CD4-positive, alpha-beta T cell treated with Interleukin-4 for 4 hours (primary cell): ENCODE results near the gene ZNF493.

Source experiments
- DNase-seq: peaks from one replicate; pipeline ENCODE4 v3.0.0-alpha.2; 2020

Gene ZNF493

DNA sequence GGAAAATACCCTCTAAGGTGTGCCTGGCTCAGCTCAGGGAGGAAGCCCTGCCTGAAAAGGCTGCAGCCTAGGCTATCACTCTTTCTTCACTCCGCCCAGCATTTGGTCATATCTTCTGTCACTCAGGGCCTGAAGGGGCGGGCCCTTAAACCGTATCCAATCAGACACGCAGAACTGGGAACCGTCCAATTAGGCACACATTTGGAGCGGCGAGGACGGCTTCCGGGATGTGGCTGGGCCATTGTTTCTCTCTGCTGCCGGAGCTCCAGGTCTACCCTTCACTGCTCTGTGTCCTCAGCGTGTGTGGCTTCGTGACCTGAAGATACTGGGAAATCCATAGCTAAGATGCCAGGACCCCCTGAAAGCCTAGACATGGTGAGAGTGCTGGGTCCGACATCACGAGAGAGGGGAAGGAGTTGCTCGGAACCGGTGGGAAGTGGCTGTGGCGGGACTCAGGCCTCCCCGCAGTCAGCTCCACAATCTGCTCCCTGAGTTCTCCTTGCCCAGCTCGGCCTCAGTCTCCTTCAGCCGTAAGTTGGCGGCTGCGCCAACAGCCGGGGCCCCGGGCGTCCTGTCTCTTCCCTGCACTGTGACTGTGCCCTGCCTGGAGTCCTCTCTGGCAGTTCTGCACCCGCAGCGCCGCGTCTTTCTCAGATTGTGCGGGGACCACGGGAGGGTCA is at the start of gene ZNF493:
Gene ZNF493, plus strand, starts transcription at position 241 of the 680 bp plus-strand sequence. Its CDS starts 105 bp downstream, at position 346.
- peak; percentile 94 for DNase-seq

DNA sequence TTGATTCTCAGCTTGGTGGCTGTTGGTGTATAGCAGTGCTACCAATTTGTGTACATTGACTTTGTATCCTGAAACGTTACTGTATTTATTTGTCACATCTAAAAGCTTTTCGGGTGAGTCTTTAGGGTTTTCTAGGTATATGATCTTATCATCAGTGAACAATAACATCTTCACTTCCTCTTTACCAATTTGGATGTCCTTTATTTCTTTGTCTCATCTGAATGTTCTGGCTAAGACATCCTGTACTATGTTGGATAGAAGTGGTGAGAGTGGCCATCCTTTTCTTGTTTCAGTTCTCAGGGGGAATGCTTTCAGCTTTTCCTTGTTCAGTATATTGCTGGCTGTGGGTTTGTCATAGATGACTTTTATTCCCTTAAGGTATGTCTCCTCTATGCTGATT is 44.1 kb upstream of the ZNF493 start:
- DNase-seq, result no peak

DNA sequence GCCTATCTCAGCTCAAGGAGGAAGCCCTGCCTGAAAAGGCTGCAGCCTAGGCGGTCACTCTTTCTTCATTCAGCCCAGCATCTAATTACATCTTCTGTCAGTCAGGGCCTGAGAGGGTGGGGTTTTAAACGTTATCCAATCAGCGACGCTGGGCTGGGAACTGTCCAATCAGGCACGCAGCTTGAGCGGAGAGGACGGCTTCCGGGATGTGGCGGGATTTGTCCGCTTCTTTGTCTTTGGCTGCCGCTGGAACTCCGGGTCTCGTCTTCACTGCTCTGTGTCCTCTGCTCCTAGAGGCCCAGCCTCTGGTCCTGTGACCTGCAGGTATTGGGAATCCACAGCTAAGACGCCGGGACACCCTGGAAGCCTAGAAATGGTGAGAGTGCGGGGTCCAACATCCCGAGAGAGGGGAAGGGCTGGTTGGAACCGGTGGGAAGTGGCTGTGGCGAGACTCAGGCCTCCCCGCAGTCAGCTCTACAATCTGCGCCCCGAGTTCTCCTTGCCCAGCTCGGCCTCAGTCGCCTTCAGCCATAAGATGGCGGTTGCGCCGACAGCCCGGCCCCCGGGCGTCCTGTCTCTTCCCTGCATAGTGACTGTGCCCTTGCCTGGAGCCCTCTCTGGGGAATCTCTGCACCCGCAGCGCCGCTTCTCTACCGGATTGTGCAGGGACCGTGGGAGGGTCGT is 38.0 kb upstream of the ZNF493 start, which contains the start of gene ZNF738:
Gene ZNF738, plus strand, starts transcription at position 233 of the 684 bp plus-strand sequence. Its CDS starts 141 bp downstream, at position 374.
- peak; percentile 82 for DNase-seq

DNA sequence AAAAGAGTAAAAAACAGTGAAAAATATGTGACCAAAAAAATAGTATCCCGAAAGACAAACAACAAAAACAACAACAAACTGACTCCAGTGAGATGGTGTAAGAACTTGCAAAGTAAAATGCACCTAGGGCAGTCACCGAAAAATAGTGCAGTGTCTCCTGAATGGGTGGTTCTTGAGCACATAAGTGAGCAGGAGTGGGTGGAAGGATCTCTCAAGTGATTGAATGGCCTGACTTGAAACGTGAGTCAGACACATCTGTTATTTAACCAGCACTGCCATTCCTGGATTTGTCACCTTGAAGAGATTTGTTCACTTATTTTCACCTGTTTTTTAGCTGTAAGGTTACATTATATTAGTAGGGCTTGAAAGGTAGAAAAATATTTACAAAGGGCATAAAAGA is 34.6 kb upstream of the ZNF493 start:
- no peak for DNase-seq

DNA sequence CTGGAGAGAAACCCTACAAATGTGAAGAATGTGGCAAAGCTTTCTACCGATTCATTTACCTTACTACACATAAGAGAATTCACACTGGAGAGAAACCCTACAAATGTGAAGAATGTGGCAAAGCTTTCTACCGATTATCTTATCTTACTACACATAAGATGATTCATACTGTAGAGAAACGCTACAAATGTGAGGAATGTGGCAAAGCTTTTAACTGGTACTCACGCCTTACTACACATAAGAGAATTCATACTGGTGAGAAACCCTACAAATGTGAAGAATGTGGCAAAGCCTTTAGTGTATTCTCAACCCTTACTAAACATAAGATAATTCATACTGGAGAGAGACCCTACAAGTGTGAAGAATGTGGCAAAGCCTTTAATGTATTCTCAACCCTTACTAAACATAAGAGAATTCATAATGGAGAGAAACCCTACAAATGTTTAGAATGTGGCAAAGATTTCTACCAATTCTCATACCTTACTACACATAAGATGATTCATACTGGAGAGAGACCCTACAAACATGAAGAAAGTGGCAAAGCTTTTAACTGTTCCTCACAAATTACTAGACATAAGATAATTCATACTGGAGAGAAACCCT is 12.9 kb upstream of the ZNF493 start:
- no peak for DNase-seq

DNA sequence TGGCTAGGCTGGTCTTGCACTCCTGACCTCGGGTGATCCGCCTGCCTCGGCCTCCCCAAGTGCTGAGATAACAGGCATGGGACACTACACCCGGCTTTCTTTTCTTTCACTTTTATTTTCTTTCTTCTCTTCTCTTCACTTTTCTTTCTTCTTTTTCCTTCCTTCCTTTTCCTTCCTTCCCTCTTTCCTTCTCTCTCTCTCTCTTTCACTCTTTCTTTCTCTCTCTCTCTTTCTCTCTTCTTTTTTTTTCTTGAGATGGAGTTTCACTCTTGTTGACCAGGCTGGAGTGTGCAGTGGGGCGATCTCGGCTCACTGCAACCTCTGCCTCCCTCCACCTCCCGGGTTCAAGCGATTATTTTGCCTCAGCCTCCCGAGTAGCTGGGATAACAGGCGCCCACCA is 812 bp upstream of the ZNF493 start:
- no peak for DNase-seq

DNA sequence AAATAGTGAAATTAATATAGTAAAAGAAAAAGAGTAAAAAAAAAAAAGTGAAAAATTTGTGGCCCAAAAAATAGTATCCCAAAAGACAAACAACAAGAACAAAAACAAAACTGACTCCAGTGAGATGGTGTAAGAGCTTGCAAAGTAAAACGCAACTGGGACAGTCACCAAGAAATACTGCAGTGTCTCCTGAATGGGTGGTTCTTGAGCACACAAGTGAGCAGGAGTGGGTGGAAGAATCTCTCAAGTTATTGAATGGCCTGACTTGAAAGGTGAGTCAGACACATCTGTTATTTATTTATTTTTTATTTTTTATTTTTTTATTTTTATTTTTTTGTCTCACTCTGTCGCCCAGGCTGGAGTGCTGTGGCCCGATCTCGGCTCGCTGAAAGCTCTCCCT is 1.9 kb downstream of the ZNF493 start:
- DNase-seq, result no peak

DNA sequence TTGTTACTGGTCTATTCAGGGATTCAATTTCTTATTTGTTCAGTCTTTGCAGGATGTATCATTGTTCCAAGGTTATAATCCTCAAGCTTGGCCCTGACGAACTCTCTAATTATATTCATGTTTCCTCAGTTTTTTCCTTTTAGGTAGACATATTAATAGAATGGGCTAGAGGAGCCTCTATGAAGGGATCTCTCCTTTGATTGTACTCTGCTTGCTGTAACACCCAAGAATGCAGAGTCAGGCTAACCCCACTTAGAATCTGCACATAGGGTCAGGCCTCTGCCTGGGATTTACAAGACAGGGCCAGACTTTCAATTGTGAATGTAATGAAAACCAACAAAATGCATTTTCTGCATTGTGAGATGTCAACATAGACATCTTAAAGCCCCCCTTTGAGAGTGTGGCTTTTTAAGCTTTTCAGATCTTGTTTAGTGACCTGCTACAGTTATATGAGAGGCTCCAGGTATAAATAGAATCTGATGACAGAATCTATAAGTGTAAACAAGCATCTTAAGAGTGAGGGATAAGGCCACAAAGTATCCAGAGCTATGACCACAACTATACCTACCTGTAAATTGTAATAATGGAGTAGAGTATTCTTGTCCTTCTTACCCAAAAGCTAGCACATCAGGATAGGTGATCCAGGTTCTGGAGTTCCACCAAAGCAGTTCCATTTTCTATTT is 5.5 kb downstream of the ZNF493 start:
- DNase-seq, result no peak

DNA sequence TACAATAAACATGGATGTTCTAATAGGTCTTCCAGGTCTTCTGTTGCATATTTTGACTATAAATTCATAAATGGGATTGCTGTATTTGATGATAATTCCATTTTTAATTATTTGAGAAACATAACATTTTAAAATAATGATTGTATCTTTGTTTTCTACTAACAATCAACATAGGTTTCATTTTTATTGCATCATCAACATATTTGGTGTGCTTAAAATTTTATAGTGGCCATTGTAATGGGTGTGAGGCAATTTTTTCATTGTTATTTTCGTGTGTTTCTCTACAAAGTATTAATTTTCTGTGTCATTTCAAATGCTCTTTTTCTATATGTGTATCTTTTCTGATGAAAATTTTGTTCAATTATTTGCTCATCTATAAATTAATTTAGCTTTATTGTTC is 13.2 kb downstream of the ZNF493 start:
- no peak for DNase-seq

DNA sequence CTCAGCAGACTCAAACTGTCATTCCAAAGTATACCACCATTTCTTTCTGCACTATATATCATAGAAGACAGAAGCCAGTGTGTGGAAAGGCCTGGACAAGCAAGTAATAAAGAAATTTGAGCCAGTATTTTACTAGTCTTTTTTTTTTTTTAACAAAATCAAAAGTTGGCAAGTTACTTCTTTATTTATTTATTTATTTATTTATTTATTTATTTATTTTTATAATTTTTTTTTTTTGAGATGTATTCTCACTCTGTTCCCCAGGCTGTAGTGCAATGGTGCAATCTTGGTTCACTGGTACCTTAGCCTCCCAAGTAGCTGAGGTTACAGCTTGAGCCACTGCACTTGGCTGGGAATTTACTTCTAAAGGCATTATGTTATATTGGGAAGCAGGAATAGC is 25.3 kb downstream of the ZNF493 start:
- no peak for DNase-seq

DNA sequence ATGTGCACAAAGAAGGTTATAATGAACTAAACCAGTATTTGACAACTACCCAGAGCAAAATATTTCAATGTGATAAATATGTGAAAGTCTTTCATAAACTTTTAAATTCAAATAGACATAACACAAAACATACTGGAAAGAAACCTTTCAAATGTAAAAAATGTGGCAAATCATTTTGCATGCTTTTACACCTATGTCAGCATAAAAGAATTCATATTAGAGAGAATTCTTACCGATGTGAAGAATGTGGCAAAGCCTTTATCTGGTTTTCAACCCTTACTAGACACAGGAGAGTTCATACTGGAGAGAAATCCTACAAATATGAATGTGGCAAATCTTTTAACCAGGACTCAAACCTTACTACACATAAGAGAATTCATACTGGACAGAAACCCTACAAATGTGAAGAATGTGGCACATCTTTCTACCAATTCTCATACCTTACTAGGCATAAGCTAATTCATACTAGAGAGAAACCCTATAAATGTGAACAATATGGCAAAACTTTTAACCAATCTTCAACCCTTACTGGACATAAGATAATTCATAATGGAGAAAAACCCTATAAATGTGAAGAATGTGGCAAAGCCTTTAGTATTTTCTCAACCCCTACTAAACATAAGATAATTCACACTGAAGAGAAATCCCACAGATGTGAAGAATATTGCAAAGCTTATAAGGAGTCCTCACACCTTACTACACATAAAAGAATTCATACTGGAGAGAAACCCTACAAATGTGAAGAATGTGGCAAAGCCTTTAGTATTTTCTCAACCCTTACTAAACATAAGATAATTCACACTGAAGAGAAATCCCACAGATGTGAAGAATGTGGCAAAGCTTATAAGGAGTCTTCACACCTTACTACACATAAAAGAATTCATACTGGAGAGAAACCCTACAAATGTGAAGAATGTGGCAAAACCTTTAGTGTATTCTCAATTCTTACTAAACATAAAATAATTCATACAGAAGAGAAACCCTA is 26.4 kb downstream of the ZNF493 start:
- no peak for DNase-seq

DNA sequence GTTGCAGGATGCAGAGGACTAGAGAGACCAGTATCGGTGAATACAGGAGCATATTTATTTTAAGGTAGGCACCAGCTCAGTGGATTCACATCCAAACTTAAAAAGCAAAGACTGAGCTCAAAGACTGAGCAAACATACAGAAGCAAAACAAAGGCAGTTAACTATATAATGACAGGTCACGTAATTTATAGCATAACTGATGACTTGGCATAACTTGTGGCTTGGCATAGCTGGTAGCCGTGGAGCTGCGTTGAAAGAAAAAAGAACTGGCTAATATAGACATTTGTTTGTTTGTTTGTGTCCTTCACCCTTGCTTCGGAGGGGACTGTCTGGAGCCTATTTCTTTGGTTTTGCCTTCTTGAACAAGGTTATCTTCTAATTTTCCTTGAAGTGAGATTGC is 33.7 kb downstream of the ZNF493 start:
- DNase-seq, result no peak

DNA sequence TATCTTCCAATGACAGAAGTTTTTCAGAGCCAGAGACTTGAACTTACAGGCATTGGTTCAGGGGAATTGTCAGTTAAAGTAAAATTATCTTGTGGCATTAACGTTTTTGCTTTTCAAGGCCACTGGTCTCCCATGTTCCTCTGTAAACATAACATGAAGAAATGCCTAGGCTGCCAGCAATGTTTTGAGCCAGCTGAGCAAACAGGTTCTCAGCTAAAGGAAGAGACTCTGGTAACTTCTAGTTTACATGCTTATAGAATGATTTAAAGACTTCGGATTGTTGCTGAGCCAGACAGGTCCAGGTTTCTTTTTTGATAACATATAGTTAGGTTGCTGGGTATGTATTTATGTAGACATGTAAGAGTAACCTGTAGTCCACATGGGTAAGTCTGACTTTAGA is 35.7 kb downstream of the ZNF493 start:
- DNase-seq, result no peak

DNA sequence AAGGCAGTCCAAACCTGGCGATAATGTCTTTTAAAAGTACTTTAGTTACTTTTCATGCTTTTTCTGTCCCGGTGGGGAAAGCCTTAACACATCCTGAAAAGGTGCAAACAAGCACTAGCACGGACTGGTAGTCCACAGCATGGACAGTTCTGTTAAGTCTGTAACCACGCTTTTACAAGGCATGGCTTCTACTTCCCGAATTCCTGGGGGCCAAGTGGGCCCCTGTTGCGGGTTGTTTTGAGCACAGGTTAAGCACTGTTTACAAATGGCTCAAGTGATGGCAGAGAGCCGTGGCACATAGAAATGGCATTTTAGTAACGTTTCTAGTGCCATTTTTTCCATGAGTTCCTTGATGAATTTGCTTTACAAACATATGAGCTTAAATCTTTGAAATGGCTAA is 37.6 kb downstream of the ZNF493 start:
- no peak for DNase-seq

DNA sequence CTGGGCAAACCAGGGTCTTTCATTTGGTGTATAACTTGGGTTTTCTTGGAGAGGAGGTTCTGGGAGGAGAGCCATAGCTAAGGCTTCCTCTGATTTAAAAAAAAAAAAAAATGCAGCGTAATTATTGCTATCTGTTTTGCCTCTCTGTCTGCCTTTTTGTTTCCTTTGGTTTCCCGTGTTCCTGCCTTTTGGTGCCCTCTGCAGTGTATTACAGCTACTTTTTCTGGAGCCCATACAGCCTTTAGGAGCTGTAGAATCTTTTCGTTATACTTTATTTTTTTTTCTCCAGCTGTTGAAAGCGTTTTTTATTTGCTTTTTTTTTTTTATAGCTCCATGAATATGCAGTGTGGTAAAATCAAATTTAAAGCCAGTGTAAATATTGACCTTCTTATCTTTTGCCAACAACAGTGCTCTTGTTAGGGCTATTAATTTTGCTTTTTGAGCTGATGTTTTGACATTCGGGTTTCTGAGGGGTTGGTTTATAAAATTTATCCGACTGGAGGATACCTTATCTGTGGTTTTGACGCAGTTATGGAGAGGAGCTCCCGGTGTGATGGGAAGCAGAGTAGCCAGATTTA is 38.1 kb downstream of the ZNF493 start:
- DNase-seq, result no peak

DNA sequence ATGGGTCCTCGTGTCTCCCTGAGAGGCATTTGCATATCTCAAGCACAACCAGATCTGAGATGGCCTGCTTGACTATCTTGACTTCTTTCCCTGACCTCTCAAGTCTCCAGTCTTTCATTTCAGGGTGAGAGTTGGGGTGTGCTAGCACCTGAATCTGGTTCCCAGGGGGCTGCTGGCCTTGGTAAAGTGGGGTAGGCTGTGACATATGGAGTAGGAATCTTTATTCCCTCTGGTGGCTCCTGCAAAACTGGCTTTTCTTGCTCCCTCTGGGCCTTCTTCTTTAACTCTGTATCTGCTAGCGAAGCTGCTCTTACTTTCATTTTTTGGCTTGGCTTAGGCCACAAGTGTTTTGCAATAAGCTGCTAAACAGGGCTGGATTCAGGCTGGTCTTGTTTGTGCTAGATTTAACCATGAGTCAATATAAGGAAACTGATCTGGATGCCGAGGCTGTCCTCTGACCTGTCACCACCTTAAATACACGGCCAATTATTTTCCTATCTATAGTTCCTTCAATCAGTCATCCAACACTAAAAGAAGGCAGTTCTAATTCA is 42.3 kb downstream of the ZNF493 start:
- no peak for DNase-seq

DNA sequence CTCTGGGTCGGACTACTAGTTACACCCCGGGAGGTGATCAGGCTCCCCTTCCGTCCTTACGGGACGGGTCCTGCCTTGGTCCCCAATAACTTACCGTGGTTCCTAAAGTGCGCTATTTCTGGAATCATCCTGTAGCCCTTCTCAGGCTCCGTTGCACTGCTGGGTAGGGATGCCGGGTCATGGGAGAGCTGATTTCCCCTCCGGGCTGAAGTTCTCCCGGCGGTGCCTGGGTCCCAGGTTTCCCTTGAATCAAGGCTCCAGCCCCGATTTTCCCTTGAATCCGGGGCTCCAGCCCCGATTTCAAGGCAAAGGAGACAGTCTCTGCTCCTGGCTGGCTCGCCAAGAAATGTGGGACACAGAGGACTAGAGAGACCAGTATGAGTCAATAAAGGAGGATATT is 43.4 kb downstream of the ZNF493 start:
- no peak for DNase-seq

DNA sequence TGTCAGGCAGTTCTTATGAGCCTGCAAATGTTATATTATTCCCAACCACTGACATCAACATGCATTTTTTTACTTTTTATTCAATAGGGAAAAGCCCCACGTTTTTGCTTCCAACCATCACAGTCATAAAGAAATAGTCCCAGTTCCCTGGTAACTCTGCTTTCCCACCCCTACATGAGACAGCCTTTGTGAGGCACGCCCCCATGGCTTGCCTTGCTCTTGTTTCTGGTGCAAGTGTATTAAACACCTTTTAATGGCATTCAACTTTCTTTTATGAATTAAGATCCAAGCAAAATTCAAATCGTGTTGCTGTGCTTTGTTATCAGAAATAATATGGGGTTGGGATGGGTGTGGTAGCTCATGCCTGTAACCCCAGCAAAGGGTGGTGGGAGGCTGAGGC is 54.3 kb downstream of the ZNF493 start:
- DNase-seq, result no peak

DNA sequence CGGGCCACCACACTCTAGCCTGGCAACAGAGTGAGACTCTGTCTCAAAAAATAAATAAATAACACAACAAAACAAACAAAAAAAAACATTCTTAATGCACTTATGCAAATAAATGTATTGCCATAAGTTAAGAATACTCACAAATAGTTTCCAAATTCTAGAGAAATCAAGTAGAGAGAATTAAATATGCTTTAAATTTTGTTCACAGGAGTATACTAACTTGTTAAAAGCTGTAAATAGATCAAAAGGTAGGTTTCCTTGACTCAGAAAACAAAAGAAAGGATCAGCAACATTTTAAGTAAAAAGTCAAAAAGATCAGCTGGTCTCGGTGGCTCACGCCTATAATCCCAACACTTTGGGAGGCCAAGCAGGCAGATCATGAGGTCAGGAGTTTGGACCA is 58.0 kb downstream of the ZNF493 start:
- no peak for DNase-seq

DNA sequence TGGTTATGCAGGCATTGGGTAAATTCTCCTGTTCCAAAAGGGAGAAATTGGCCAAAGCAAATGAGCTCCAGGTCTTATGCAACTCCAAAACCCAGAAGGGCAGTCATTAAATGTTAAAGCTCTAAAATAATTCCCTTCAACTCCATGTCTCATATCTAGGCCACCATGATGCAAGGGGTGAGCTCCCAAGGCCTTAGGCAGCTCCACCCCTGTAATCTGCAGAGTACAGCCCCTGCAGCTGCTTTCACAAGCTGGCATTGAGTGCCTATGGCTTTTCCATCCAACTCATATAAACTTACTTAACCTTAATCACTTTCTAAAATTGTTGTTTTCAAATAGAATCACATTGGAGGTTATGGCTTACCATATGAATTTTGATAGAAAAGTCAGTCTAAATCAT is 63.8 kb downstream of the ZNF493 start:
- no peak for DNase-seq

DNA sequence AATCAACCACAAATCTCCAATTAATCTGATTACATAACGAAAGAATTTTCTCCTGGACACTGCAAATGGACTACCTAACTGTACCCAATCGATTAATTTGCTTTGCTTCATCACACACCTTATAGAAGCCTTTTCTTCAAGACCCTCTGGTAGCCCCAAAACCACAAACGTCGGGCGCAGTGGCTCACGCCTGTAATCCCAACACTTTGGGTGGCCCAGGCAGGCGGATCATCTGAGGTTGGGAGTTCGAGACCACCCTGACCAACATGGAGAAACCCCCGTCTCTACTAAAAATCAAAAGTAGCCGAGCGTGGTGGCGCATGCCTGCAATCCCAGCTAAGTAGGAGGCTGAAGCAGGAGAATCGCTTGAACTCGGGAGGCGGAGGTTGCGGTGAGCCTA is 65.6 kb downstream of the ZNF493 start:
- DNase-seq, result no peak
